IPS-11a (cell line): ENCODE measurements around the gene BAIAP2.
"Not testable (repeated sequence)": the region's sequence is repeated elsewhere in the genome, so short reads cannot be mapped to it uniquely, and the experiment has no call there.

Source experiments
- H3K4me3 ChIP-seq: one replicate; pipeline ENCODE4 v1.5.1; 2013; ENCODE audit warnings: low read depth, low read length, control low read depth

The BAIAP2 gene

GRCh38 chr17:81154016-81154415 is 119.1 kb downstream of the BAIAP2 start:
- not testable (repeated sequence) for H3K4me3 ChIP-seq

- no peak overlapping the region for H3K4me3 ChIP-seq
Measured at GRCh38 chr17:81154961-81155360, 120.0 kb downstream of the BAIAP2 start.

GRCh38 chr17:81156866-81157805 is 122.2 kb downstream of the BAIAP2 start:
- H3K4me3 ChIP-seq, result no peak overlapping the region

GRCh38 chr17:81157848-81158687 is 123.1 kb downstream of the BAIAP2 start:
- H3K4me3 ChIP-seq, result no peak overlapping the region

- no peak overlapping the region for H3K4me3 ChIP-seq
Measured at GRCh38 chr17:81158688-81159590, 124.0 kb downstream of the BAIAP2 start.

GRCh38 chr17:81159611-81160265 is 124.8 kb downstream of the BAIAP2 start:
- no peak overlapping the region for H3K4me3 ChIP-seq

- H3K4me3 ChIP-seq, result no peak overlapping the region
Measured at GRCh38 chr17:81160306-81160705, 125.4 kb downstream of the BAIAP2 start.

GRCh38 chr17:81160747-81161453 is 125.9 kb downstream of the BAIAP2 start:
- no peak overlapping the region for H3K4me3 ChIP-seq

GRCh38 chr17:81161536-81161935 is 126.6 kb downstream of the BAIAP2 start:
- no peak overlapping the region for H3K4me3 ChIP-seq

GRCh38 chr17:81161972-81162371 is 127.0 kb downstream of the BAIAP2 start:
- no peak overlapping the region for H3K4me3 ChIP-seq

GRCh38 chr17:81162491-81162890 is 127.5 kb downstream of the BAIAP2 start:
- H3K4me3 ChIP-seq, result no peak overlapping the region

- no peak overlapping the region for H3K4me3 ChIP-seq
Measured at GRCh38 chr17:81163051-81163695, 128.2 kb downstream of the BAIAP2 start.

- H3K4me3 ChIP-seq, result no peak overlapping the region
Measured at GRCh38 chr17:81163703-81164370, 128.9 kb downstream of the BAIAP2 start.

- no peak overlapping the region for H3K4me3 ChIP-seq
Measured at GRCh38 chr17:81164371-81165245, 129.7 kb downstream of the BAIAP2 start.

- peak within 1 kb of the TSS; percentile 17 for H3K4me3 ChIP-seq
Measured at GRCh38 chr17:81165246-81166032, 130.5 kb downstream of the BAIAP2 start, which contains the start of gene PVALEF. Gene PVALEF, plus strand, starts transcription at chr17:81165507. Its CDS starts 15,720 bp downstream, at chr17:81181227.

GRCh38 chr17:81166033-81166492 is 131.1 kb downstream of the BAIAP2 start, which contains the start of gene AATK:
Gene AATK, minus strand, starts transcription at chr17:81166221. Its CDS starts 229 bp downstream, at chr17:81165992.
- H3K4me3 ChIP-seq, result peak within 1 kb of the TSS; percentile 17
